BJ (cell line): ENCODE data around the gene MAP2K5. TPM values are rescaled to one million over a fixed set of nuclear protein-coding genes. Genes with fewer than 3 reads are reported as not detected.

Experiments
- CTCF ChIA-PET: fragments of 350-600 bp; formaldehyde crosslinking; extraction: SDS; loops from one replicate; lab custom pipeline; 2021; ENCODE audit warnings: antibody characterized with exemption, inconsistent platforms; lab: Yijun Ruan, JAX
- POLR2A ChIA-PET: fragments of 300-600 bp; sonication (Branson Sonifier 250); formaldehyde crosslinking; extraction: SDS; loops from one replicate; lab custom pipeline; 2021; ENCODE audit warnings: antibody characterized with exemption; lab: Charles Lee
- DNase-seq: peaks from one replicate; pipeline ENCODE4 v3.0.0-alpha.2; 2011; ENCODE audit warnings: low read depth
- H3K27me3 ChIP-seq: 2 replicates; pipeline ENCODE4 v1.6.0; 2011; ENCODE audit warnings: low read length; ENCODE audit not compliant: control insufficient read depth, insufficient read depth
- H3K36me3 ChIP-seq: 2 replicates; pipeline ENCODE4 v1.5.1; 2011; ENCODE audit warnings: low read length; ENCODE audit not compliant: control insufficient read depth, insufficient read depth
- H3K4me3 ChIP-seq: 2 replicates; pipeline ENCODE4 v1.5.1; 2011; ENCODE audit warnings: low read depth, mild to moderate bottlenecking, control low read depth, low read length
- polyA plus RNA-seq: library from polyadenylated mRNA; depleted of rRNA; stranded (reverse); fragments of >200 nt; gene quantifications from 2 replicates; pipeline ENCODE4 v1.2.3, GENCODE V29; 2011
- TF ChIP-seq, protein P1 (sequence below): IDR thresholded peaks from 2 replicates; pipeline ENCODE4 v1.5.1; 2011; ENCODE audit warnings: low read depth, mild to moderate bottlenecking, control low read depth, inconsistent platforms, low read length, moderate library complexity; ENCODE audit not compliant: insufficient read depth

Gene MAP2K5
- polyA plus RNA-seq, 1 experiment, result 5.6 TPM

DNA sequence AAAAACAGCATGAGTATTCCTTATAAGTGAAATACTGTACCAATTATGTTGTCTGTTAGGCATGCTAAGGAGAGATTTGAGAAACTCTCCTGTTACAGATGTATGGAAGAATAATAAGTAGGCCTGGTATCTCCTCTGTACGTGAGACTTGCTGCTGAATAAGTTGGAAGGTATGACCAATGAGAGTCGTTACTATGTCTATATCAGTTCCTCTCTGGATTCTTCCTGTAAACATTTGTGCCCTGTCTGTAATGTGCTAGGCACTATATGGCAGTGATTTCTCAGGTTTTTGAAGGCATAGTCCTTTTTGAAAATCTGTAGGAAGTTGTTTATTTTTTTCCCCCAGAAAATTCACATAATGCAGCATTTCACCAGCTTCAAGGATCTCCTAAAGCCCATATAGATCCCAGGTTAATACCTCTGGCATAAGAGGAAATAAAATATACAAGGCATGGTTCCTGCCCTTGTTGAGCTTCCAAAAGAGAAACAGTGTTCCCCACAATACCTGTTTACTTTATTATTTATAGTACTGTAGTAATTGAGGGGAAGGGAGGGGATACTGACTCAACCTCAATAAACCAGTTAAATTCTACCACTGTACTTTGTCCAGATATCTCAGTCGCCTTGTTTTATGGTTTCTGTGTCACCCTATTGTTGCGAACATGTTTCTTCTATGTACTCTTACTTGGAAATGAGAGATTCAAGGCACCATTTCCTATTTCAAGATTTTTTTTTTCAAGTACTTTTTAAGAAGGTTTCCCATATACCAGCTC, 28.6 kb downstream of the MAP2K5 start:
- no peak overlapping the region for H3K4me3 ChIP-seq
- H3K36me3 ChIP-seq, result no peaks in the 10 kb centered on the region
- no peaks in the 10 kb centered on the region for H3K27me3 ChIP-seq
- POLR2A ChIA-PET, result no interaction called here
- CTCF ChIA-PET, result interaction anchor here (1.3 to 1.4 kb wide), 2 partner anchors 10 to 14 kb away, joined by 4 read pairs; no protein-coding TSS in a partner anchor
- TF ChIP-seq, protein P1, sequence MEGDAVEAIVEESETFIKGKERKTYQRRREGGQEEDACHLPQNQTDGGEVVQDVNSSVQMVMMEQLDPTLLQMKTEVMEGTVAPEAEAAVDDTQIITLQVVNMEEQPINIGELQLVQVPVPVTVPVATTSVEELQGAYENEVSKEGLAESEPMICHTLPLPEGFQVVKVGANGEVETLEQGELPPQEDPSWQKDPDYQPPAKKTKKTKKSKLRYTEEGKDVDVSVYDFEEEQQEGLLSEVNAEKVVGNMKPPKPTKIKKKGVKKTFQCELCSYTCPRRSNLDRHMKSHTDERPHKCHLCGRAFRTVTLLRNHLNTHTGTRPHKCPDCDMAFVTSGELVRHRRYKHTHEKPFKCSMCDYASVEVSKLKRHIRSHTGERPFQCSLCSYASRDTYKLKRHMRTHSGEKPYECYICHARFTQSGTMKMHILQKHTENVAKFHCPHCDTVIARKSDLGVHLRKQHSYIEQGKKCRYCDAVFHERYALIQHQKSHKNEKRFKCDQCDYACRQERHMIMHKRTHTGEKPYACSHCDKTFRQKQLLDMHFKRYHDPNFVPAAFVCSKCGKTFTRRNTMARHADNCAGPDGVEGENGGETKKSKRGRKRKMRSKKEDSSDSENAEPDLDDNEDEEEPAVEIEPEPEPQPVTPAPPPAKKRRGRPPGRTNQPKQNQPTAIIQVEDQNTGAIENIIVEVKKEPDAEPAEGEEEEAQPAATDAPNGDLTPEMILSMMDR, result no peak
- DNase-seq, result no peak

DNA sequence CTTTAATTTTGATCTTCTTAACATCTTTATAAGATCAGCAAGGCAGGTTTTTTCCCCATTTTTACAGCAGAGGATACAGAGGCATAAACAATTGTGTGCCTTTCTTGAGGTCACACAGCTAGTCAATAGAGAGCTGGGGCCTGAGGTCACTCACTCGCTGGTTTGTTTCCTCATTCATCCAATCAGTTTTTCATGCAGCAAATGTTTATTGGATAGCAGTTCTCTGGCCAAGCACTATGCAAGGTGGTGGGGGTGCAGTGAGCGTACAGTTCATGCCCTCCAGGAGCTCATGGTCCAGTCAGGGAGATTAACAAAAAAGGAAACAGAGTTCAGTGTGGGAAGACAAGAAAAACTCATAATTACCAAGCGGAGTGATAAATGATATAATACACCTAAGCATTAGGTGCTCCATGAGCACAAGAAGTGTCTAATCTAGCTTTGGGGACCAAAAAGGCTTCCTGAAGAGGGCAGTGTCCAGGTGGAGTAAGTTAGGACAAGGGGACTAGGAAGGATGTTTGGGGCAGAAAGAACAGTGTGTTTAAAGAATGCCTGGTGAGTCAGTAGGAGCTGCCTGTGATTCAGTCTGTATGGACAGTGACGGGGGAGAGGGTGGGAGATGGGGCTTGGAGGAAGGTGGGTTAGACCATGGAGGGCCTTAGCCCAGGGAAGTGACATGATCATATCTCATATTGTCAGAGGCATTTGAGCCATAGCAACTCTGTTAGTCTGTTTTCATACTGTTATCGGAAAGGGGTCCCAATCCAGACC, 29.3 kb downstream of the MAP2K5 start:
- CTCF ChIA-PET, result interaction anchor here (0.5 to 1.4 kb wide), 2 partner anchors 13 to 905 kb away, joined by 3 to 4 read pairs; no protein-coding TSS in a partner anchor
- POLR2A ChIA-PET, result no interaction called here
- DNase-seq, result no peak
- H3K36me3 ChIP-seq, result no peaks in the 10 kb centered on the region
- H3K27me3 ChIP-seq, result no peaks in the 10 kb centered on the region
- TF ChIP-seq, protein P1, result no peak
- no peak overlapping the region for H3K4me3 ChIP-seq

DNA sequence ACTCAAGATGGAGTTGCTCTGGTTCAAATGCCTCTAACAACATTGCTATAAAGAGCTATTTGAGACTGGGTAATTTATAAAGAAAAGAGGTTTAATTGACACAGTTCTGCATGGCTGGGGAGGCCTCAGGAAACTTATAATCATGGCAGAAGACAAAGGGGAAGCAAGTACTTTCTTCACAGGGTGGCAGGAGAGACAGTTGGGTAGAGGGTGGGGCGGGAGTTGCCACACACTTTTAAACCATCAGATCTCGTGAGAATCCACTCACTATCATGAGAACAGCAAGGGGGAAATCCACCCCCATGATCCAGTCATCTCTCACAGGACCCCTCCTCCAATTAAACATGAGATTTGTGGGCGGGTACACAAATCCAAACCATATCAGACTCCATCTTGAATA, 30.7 kb downstream of the MAP2K5 start:
- Histone ChIP-seq H3K27me3 (no peaks in the 10 kb centered on the region), H3K4me3 (no peak overlapping the region), H3K36me3 (no peaks in the 10 kb centered on the region)
- ChIA-PET CTCF (no interaction called here), POLR2A (no interaction called here)
- no peak for DNase-seq
- TF ChIP-seq, protein P1, result no peak

DNA sequence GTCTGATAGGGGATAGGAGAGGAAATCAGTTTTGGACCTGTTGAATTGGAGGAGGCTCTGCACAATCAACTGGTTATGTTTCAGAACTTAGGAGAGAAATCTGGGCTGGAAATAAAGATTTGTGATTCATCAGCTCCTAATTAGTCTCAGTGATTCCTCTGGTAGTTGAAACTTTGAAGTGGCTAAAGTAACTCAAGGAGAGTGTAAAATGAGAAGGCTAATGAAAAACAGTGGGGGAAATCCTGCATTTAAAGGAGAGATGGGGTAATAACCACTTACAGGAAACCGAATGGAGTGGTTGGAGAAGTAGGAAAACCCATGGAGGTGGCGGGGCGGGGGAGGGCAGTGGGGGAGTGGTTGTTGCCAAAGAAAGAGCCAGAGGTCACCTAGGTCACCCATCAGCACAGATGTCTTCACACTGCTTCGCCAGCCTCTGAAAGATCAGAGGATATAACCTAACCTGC, 32.6 kb downstream of the MAP2K5 start:
- Histone ChIP-seq H3K4me3 (no peak overlapping the region), H3K27me3 (no peaks in the 10 kb centered on the region), H3K36me3 (no peaks in the 10 kb centered on the region)
- POLR2A ChIA-PET, result no interaction called here
- CTCF ChIA-PET, result no interaction called here
- TF ChIP-seq, protein P1, result no peak
- no peak for DNase-seq

DNA sequence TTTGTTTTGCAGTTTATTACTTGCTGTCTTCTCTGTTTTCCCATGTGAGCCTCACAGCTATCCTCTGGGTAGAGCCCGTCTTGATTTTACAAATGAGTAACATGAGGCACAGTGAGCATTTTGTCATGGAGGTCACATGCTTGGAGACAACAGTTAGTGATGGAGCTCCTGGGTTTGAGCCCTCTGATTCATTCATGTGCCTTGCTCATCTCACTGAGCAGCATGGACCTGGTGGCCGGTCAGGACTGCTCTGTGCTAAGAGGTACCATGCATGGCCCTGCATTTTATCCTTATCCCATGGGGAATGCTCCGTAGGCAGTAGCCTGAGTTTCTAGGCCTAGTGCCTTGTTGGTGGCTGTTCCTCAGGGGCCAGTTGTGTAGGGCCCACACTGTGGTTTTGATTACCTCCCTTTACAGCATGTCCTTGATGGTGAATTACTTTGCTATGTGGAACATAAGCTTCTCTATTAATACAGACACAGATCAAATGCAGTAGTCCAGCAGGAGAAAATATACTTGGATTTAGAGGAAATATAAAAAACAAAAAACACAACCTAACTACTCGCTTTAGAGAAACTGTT, 35.6 kb downstream of the MAP2K5 start:
- Histone ChIP-seq H3K4me3 (no peak overlapping the region), H3K27me3 (no peaks in the 10 kb centered on the region), H3K36me3 (no peaks in the 10 kb centered on the region)
- CTCF ChIA-PET, result interaction anchor here (1.1 kb wide), 1 partner anchor 24 kb away, joined by 3 read pairs; no protein-coding TSS in a partner anchor
- POLR2A ChIA-PET, result no interaction called here
- TF ChIP-seq, protein P1, result no peak
- no peak for DNase-seq
